Osteocyte (in vitro differentiated cells): ENCODE results near the gene NANP. TPM values are rescaled to one million over a fixed set of nuclear protein-coding genes. Genes with fewer than 3 reads are reported as not detected.

Experiments
- DNase-seq: peaks from one replicate; pipeline ENCODE4 v3.0.0; 2021; ENCODE audit warnings: mixed read lengths; ENCODE audit not compliant: unreplicated experiment; ENCODE audit errors: extremely low spot score
- H3K27ac Mint-ChIP-seq: one replicate; pipeline ENCODE4 v1.8.0; 2021; ENCODE audit warnings: mild to moderate bottlenecking, mixed read lengths; ENCODE audit not compliant: unreplicated experiment
- H3K27me3 Mint-ChIP-seq: one replicate; pipeline ENCODE4 v1.8.0; 2021; ENCODE audit warnings: mixed read lengths; ENCODE audit not compliant: unreplicated experiment
- H3K36me3 Mint-ChIP-seq: one replicate; pipeline ENCODE4 v1.8.0; 2021; ENCODE audit warnings: mixed read lengths; ENCODE audit not compliant: unreplicated experiment
- H3K4me1 Mint-ChIP-seq: one replicate; pipeline ENCODE4 v1.8.0; 2021; ENCODE audit warnings: mixed read lengths; ENCODE audit not compliant: unreplicated experiment
- H3K4me3 Mint-ChIP-seq: one replicate; pipeline ENCODE4 v1.8.0; 2021; ENCODE audit warnings: mild to moderate bottlenecking, moderate library complexity, mixed read lengths; ENCODE audit not compliant: unreplicated experiment
- H3K9me3 Mint-ChIP-seq: one replicate; pipeline ENCODE4 v1.8.0; 2021; ENCODE audit warnings: mixed read lengths; ENCODE audit not compliant: unreplicated experiment
- total RNA-seq: library from RNA; stranded (reverse); gene quantifications from 2 replicates; pipeline ENCODE4 v1.2.1, GENCODE V29; 2021
- TF ChIP-seq, protein P1 (sequence below): fragments of 200-600 bp; sonication (generic); IDR thresholded peaks from 2 replicates; pipeline ENCODE4 v1.5.0; 2021; ENCODE audit warnings: antibody characterized with exemption, mild to moderate bottlenecking, moderate library complexity

The NANP gene
- total RNA-seq, 1 donor from 2014 or later = 6.0 TPM

DNA sequence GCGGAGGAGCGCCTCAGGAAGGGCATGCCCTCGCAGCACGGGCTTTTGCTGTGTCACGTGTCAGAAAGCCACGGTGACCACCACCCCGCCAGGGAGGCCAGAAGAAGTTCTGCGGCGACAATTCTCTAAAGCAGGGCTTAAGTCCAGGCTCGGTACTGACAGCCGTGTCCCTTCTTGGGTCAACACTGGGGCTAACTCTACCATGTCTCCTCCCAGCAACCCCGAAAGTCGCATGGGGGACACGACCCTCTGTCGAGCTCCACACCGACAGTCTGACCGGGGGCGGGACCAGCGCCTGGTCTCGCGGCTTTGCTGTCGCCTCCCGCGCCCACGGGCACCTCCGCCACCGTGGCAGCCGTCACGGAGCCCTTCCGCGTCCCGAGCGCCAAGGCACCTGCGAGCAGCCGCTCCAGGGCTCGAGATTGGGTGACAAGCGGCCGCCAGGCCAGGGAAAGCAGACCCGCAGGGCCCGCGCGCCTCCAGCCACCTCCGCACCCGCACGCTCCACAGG lies 534 bp downstream of the NANP start:
- peak overlapping the region; percentile 97 for H3K27ac Mint-ChIP-seq
- H3K9me3 Mint-ChIP-seq = no peaks in the 10 kb centered on the region
- peaks cover 20% of the 10 kb centered on the region for H3K4me1 Mint-ChIP-seq
- DNase-seq = no peak
- TF ChIP-seq, protein P1, sequence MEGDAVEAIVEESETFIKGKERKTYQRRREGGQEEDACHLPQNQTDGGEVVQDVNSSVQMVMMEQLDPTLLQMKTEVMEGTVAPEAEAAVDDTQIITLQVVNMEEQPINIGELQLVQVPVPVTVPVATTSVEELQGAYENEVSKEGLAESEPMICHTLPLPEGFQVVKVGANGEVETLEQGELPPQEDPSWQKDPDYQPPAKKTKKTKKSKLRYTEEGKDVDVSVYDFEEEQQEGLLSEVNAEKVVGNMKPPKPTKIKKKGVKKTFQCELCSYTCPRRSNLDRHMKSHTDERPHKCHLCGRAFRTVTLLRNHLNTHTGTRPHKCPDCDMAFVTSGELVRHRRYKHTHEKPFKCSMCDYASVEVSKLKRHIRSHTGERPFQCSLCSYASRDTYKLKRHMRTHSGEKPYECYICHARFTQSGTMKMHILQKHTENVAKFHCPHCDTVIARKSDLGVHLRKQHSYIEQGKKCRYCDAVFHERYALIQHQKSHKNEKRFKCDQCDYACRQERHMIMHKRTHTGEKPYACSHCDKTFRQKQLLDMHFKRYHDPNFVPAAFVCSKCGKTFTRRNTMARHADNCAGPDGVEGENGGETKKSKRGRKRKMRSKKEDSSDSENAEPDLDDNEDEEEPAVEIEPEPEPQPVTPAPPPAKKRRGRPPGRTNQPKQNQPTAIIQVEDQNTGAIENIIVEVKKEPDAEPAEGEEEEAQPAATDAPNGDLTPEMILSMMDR = no peak
- peak overlapping the region; percentile 89 for H3K4me3 Mint-ChIP-seq
- H3K36me3 Mint-ChIP-seq = no peaks in the 10 kb centered on the region
- no peaks in the 10 kb centered on the region for H3K27me3 Mint-ChIP-seq

DNA sequence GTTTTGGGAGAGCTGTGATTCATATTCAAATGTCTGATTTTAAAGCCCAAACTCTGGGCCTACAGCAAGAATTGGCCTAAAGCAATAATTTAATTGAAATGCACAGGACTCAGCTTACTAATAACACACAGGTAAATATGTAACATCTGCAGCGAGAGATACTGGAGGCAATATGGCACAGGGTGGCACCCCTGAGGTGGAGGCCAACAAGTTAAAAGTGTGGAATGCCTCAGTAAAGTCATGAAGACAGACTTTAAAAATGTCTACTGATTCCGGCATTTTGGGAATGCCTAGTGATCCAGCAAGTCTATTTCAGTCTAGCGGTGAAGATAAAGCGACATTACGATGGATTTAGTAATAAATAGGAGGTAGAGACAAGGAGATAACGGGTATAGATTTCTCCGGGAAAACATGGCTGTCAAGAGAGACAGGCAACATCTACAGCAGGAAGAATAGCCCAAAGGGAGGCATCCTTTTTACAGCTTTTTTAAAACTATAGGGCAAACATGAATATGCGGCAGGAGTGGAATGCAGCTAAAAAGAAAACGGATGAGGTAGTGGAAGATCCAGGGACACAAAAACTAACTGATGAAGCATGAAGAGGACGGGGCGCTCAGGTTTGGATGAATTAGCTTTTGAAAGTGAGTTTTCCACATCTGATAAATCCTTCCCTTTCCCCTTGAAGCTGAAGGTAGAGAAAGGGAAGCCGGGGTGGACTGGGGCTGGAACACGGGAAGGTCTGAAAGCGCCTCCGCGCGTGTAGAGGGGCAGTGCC lies 1.2 kb downstream of the NANP start:
- DNase-seq = no peak
- TF ChIP-seq, protein P1 = no peak
- Mint-ChIP-seq H3K9me3 (no peaks in the 10 kb centered on the region), H3K4me3 (peak overlapping the region; percentile 89), H3K36me3 (no peaks in the 10 kb centered on the region), H3K27me3 (no peaks in the 10 kb centered on the region), H3K27ac (peak overlapping the region; percentile 97), H3K4me1 (peaks cover 20% of the 10 kb centered on the region)

DNA sequence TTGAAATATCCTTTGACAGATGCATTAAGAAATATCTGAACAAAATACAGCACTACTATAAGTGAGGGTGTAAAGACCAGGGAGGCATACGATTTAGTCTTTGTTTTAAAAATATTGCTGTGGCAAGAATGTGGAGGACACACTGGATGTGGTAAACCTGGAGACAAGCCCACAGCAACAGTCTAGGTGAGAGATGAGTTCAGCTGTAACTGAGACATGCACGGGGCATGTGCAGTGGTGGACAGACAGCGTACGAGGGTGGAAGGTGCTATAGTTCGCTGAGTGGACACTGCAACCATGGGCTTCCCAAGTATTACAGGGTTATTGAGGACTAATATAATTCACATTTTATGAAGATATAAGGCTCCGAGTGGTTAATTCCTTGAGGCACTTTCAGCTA lies 1.8 kb downstream of the NANP start:
- Mint-ChIP-seq H3K27ac (peak overlapping the region; percentile 97), H3K27me3 (no peaks in the 10 kb centered on the region), H3K4me1 (peaks cover 20% of the 10 kb centered on the region), H3K36me3 (no peaks in the 10 kb centered on the region), H3K4me3 (peak overlapping the region; percentile 89), H3K9me3 (no peaks in the 10 kb centered on the region)
- TF ChIP-seq, protein P1 = no peak
- no peak for DNase-seq

DNA sequence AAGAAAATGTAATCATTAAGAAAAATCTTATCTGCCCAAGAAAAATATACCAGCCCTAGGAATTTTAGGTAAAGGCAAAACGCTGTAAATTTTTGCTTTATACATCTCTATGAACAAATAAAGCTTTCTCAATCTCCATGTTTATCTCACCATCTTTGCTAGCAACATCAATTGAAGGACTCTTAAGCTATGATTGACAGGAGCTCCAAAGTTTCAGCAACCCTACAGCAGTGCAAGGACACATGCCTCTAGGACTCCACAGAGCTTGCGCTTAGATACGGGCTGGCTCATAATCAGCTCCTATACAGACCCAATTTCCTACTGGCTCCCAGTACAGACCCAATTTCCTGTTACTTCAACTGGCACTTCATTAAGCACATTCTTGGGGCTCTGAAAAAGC lies 4.3 kb downstream of the NANP start:
- Mint-ChIP-seq H3K4me1 (peaks cover 16% of the 10 kb centered on the region), H3K27ac (no peak overlapping the region), H3K4me3 (no peak overlapping the region), H3K36me3 (peaks cover 6% of the 10 kb centered on the region), H3K27me3 (no peaks in the 10 kb centered on the region), H3K9me3 (no peaks in the 10 kb centered on the region)
- no peak for DNase-seq
- TF ChIP-seq, protein P1 = no peak

DNA sequence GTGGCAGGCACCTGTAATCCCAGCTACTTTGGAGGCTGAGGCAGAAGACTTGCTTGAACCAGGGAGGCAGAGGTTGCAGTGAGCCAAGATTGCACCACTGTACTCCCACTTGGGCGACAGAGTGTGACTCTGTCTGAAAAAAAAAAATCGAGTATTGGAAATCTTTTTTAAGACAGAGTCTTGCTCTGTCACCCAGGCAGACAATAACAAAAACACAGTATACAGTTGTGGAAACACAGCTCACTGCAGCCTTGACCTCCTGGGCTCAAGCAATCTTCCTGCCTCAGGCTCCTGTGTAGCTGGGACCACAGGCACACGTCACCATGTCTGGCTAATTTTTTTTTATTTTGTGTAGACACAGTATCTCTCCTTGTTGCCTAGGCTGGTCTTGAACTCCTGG lies 15.0 kb downstream of the NANP start:
- Mint-ChIP-seq H3K9me3 (no peaks in the 10 kb centered on the region), H3K36me3 (peaks cover 7% of the 10 kb centered on the region), H3K4me3 (no peak overlapping the region), H3K4me1 (no peaks in the 10 kb centered on the region), H3K27ac (no peak overlapping the region), H3K27me3 (no peaks in the 10 kb centered on the region)
- TF ChIP-seq, protein P1 = no peak
- DNase-seq = no peak
